Activated T-cell treated with anti-CD3 and anti-CD28 coated beads for 24 hours (primary cell): ENCODE results near the gene COL20A1.

Source experiments
- DNase-seq: peaks from one replicate; pipeline ENCODE4 v3.0.0-alpha.2; 2020; ENCODE audit warnings: low read depth

Gene COL20A1

GRCh38 chr20:63309261-63310071 lies 16.5 kb downstream of the COL20A1 start:
- DNase-seq, result no peak

GRCh38 chr20:63310265-63310991 lies 17.4 kb downstream of the COL20A1 start:
- DNase-seq, result no peak

GRCh38 chr20:63311186-63311832 lies 18.3 kb downstream of the COL20A1 start:
- no peak for DNase-seq

- no peak for DNase-seq
Measured at GRCh38 chr20:63311833-63312243, 18.9 kb downstream of the COL20A1 start.

- DNase-seq, result no peak
Measured at GRCh38 chr20:63312273-63312672, 19.3 kb downstream of the COL20A1 start.

- DNase-seq, result no peak
Measured at GRCh38 chr20:63312690-63313348, 19.8 kb downstream of the COL20A1 start.

GRCh38 chr20:63313349-63314014 lies 20.5 kb downstream of the COL20A1 start:
- no peak for DNase-seq

GRCh38 chr20:63314015-63314471 lies 21.1 kb downstream of the COL20A1 start:
- DNase-seq, result no peak

- no peak for DNase-seq
Measured at GRCh38 chr20:63314566-63315239, 21.7 kb downstream of the COL20A1 start.

- no peak for DNase-seq
Measured at GRCh38 chr20:63315240-63315689, 22.3 kb downstream of the COL20A1 start.

GRCh38 chr20:63315731-63316491 lies 22.9 kb downstream of the COL20A1 start:
- no peak for DNase-seq

GRCh38 chr20:63316502-63316921 lies 23.5 kb downstream of the COL20A1 start:
- no peak for DNase-seq

GRCh38 chr20:63317061-63317460 lies 24.1 kb downstream of the COL20A1 start:
- DNase-seq, result no peak

GRCh38 chr20:63317601-63318291 lies 24.8 kb downstream of the COL20A1 start:
- no peak for DNase-seq

GRCh38 chr20:63318391-63319163 lies 25.6 kb downstream of the COL20A1 start:
- DNase-seq, result no peak

- no peak for DNase-seq
Measured at GRCh38 chr20:63319164-63320040, 26.4 kb downstream of the COL20A1 start.

- DNase-seq, result no peak
Measured at GRCh38 chr20:63320041-63320511, 27.1 kb downstream of the COL20A1 start.
